GM18951 (cell line): ENCODE measurements around the gene SLC22A23.
"Not testable (repeated sequence)": the region's sequence is repeated elsewhere in the genome, so short reads cannot be mapped to it uniquely, and the experiment has no call there.

ENCODE experiments used
- POLR2A ChIP-seq: IDR thresholded peaks from 4 replicates; pipeline ENCODE4 v1.6.1; 2011; ENCODE audit warnings: mild to moderate bottlenecking; ENCODE audit not compliant: insufficient read length, insufficient read depth; ENCODE audit errors: extremely low read depth
- in situ Hi-C: fragments of 300-500 bp; cut with MboI; formaldehyde crosslinking; loops from one replicate; pipeline ENCODE4 v1.12.0; 2022; ENCODE audit warnings: low sequenced_read_pairs, mixed read lengths, inconsistent platforms; ENCODE audit not compliant: unreplicated experiment

The SLC22A23 gene

GRCh38 chr6:3381233-3381921 is 75.5 kb downstream of the SLC22A23 start:
- TF ChIP-seq POLR2A: no peak
- in situ Hi-C loops: no loop called here

DNA sequence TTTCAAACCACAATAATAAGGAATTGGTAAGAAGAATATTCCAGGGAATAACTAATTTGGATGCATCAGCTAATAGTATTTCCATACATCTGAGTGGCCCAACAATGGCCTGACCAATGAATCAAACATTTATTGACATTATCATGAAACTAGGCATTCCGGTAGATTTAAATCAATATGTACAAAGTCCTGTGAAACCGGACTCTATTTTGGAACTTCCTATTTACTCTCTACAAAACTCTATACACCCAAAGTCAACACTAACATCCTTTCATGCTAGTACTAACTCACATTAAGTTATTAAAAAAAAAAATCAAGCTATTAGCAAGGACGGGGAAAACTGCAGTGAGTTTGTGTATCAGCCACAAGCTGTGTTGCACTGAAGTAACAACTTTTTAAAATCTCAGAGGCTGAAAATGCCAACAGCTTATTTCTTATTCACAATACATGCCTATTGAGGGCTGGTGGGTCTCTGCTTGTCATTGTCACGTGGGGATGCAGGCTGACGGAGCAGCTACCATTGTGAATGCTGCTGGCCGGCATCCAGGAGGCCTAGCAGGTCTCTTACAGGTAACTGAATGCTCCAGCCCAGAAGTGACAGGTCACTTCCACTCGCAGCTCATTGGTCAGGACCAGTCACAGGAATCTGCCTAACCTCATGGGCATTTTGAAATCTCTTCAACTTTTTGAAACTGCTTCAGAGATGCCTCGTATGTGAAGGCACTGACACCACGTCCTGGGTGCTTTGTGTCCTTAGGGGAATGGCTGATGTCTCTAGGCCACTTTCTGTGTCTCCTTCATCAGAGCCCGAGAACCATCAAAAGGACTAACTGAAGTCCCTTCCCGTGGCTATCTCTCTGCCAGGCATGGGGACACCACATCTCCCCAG is 76.3 kb downstream of the SLC22A23 start:
- no peak for TF ChIP-seq POLR2A
- in situ Hi-C loops: no loop called here

- no peak for TF ChIP-seq POLR2A
- in situ Hi-C loops: no loop called here
Observed at GRCh38 chr6:3379482-3380060, 77.3 kb downstream of the SLC22A23 start.

- in situ Hi-C loops: not testable (repeated sequence)
Observed at GRCh38 chr6:3378808-3379207, 78.0 kb downstream of the SLC22A23 start.

- in situ Hi-C loops: not testable (repeated sequence)
Observed at GRCh38 chr6:3378398-3378782, 78.5 kb downstream of the SLC22A23 start.

DNA sequence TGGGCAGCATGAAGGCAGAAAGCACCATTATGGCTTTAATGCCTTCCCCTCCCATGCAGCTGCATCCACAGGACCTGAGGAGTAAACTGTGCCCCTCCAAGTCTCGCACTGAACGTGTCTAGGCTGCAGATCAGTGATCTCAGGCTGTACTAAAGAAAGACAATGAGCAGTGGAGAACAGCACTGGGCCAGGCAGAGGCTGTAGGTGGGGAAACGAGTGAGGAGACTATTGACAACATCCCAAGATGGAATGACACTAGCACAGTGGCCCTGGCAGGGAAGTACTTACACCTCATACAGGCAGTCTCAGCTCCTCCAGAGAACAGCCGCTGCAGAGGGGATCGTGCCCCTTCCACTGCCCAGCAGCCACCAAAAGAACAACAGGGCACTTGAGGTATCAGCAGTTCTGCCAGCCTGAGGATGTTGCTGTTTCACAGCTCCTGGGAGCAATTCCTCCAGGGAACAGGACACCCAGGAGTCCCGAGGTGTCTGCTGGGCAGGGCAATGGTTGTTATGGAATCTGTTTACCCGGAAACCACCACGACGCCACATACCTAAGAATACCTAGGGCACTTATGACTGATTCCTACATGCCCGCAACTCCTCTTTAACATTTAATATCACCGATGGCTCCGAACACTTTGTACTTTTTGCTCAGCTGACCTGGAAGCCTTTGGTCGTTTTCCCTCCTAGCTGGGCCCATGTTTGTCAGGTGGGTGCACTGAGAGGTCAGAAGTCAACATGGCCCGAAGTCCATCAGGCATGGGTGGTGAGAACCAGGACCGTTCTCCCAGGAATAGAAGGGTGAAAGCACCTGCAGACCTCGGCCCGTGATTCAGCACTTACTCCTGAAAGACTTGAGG is 79.1 kb downstream of the SLC22A23 start:
- no peak for TF ChIP-seq POLR2A
- in situ Hi-C loops: no loop called here

- TF ChIP-seq POLR2A: no peak
- in situ Hi-C loops: no loop called here
Observed at GRCh38 chr6:3376893-3377535, 79.8 kb downstream of the SLC22A23 start.

- in situ Hi-C loops: no loop called here
Observed at GRCh38 chr6:3376064-3376463, 80.8 kb downstream of the SLC22A23 start.

GRCh38 chr6:3373597-3374203 is 83.2 kb downstream of the SLC22A23 start:
- in situ Hi-C loops: no loop called here

More at GRCh38 chr6:3376064-3376463, 80.8 kb downstream of the SLC22A23 start:
- TF ChIP-seq POLR2A: no peak

DNA sequence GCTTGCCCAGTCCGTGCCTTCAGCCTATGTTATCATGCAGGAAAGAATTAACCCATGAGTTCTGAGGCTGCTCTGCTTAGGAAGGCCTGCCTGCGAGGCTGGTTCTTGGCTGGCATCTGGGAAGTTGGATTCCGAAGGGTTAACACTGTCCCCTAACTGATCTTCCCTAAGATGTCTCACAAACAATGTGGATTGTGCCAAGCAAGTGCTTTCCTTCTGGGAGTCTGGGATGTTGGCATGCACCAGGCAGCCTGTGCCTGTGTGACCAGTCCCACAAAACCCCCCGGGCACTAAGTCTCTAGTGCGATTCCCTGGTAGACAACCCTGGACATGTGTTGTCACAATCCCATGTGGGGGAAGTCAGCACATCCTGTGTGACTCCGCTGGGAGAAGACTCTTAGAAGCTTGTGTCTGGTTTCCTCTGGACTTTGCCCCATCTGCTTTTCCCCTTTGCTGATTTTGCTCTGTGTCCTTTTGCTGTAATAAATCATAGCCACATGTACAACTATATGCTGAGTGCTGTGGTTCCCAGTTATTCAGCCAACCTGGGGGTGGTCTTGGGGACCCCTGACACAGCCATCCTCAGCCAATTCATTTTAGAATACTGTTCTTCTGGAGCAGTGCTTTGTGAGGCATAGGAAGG is 83.8 kb downstream of the SLC22A23 start:
- in situ Hi-C loops: no loop called here
- no peak for TF ChIP-seq POLR2A

More at GRCh38 chr6:3373597-3374203, 83.2 kb downstream of the SLC22A23 start:
- no peak for TF ChIP-seq POLR2A

GRCh38 chr6:3372184-3372846 is 84.5 kb downstream of the SLC22A23 start:
- in situ Hi-C loops: no loop called here

More at GRCh38 chr6:3372184-3372846, 84.5 kb downstream of the SLC22A23 start:
- TF ChIP-seq POLR2A: no peak
